HepG2 (cell line): ENCODE results near the gene AIFM1.

ENCODE experiments used
- CBFB ChIP-seq: sonication (generic); formaldehyde crosslinking; IDR thresholded peaks from 2 replicates; pipeline ENCODE4 v1.4.0; 2020; ENCODE audit warnings: missing genetic modification reagents
- EP300 ChIP-seq, 3 experiments: sonication (generic) in 1 of 3; formaldehyde crosslinking in 1 of 3; IDR thresholded peaks; 2 replicates each; pipeline versions ENCODE4 v1.5.1 to v1.6.1; 2011 to 2020; ENCODE audit warnings: low read depth in 2 of 3, low read length in 2 of 3, borderline replicate concordance in 1 of 3, improper control_type of control experiment in 1 of 3, mild to moderate bottlenecking in 1 of 3, missing genetic modification reagents in 1 of 3, moderate library complexity in 1 of 3
- HCFC1 ChIP-seq: fragments of 150-350 bp; IDR thresholded peaks from 2 replicates; pipeline ENCODE4 v1.6.1; 2014; ENCODE audit warnings: low read depth, low read length
- IKZF1 ChIP-seq: fragments of 450-650 bp; IDR thresholded peaks from 2 replicates; pipeline ENCODE4 v1.7.1; 2016
- PHF21A ChIP-seq: sonication (generic); formaldehyde crosslinking; IDR thresholded peaks from 2 replicates; pipeline ENCODE4 v1.5.0; 2020; ENCODE audit warnings: mild to moderate bottlenecking, missing genetic modification reagents
- ZNF124 ChIP-seq: sonication (generic); formaldehyde crosslinking; IDR thresholded peaks from 2 replicates; pipeline ENCODE4 v1.4.0; 2020; ENCODE audit warnings: missing genetic modification reagents
- ZNF749 ChIP-seq: sonication (generic); formaldehyde crosslinking; IDR thresholded peaks from 2 replicates; pipeline ENCODE4 v1.8.0; 2022; ENCODE audit warnings: mild to moderate bottlenecking, missing genetic modification reagents, moderate library complexity, borderline replicate concordance

DNA sequence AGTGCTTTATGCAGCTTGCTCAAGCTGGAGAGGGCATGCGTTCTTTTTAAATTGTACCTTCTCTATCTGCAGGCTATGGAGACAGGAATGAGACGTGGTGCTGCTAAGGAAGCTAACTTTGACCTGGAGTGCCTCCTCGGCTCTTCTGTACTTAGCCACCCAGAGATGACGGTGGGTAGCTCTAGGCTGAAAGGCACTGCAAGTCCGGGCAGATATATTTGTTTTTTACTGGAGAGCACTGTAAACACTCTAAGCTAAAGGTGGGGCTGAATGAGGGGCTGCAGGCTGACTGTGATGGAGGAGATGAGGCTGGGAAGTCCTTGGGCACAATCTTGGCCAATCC lies 67.5 kb downstream of the AIFM1 start:
- TF ChIP-seq IKZF1 (no peak), PHF21A (CRISPR knock-in tag) (no peak), CBFB (CRISPR knock-in tag) (no peak), EP300 (IDR thresholded peaks at IDR 0.05; ENCODE audit: low read depth in 2 of 2, low read length in 2 of 2) (no peak), EP300 (CRISPR knock-in tag; IDR thresholded peaks at IDR 0.05; ENCODE audit: borderline replicate concordance) (no peak), HCFC1 (no peak), ZNF749 (no peak), ZNF124 (CRISPR knock-in tag) (no peak)
